Stimulated activated CD4-positive, alpha-beta T cell treated with anti-CD3 and anti-CD28 coated beads, Interleukin-4, amount 100 ng/mL, for 1 hour (primary cell): ENCODE measurements around the gene PPP1R3A.

Experiments
- DNase-seq: peaks from one replicate; pipeline ENCODE4 v3.0.0-alpha.2; 2020

PPP1R3A gene

DNA sequence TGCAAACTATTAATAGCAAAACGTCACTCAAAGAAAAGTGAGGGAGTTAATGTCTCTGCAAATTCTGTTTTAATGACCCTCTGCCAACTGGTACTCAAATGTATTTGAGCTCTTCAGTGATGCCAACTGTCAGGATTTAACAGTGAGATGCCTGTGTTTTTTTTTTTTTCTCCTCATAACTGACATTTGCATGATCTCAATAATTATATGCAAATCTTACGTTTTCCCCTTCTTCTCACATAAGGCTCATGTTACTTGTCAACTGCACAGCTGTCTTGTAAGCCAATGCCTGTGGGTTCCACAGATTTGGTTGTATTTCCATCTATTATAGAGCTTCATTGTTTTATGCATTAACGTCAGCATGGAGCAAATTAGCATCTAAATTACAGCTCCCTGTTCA is 38.2 kb downstream of the PPP1R3A start:
- no peak for DNase-seq

DNA sequence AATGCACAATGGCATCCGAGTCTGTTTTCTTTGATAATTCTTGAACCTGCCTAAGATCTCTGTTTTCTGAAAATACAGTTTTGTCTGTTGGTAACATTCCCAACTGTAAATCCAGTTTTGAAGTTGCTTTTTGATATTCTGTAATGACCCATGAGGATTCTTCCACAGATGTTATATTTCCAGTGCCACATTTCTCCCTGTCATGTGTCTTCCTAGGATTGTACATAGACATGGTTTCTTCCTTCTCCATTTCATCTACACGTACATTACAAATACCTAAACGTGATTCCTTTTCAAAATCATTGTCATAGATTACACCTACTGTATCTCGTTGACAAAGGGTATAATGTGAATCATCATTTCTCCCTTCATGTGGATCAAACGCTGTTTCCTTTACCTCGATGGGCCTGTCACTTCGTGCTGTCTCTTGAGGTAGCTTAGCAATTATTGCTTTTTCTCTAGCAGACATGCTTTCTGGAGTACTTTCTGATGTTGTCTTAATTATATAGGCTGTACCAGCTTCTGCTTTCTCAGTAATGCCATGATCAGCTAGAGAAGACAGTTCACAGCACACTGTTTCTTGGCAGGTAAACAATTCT is 40.3 kb downstream of the PPP1R3A start:
- DNase-seq, result no peak

DNA sequence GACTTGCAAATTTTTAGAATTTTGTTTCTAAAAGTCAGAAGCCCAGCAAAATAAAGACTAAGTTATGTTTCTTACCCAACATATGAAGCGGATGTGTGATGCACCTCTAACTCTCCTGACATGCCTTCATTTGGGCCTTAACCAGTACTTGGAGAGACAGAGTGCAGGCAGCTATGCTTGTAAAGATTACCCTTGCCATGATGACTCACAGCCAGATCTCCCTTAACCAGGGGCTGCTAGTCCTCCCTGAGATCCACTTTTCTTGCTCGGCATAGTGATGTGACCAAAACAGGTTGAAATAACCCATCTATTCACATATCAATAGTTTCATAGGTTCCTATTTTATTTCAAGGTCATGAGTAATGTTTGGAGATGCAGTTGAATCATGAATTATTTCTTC is 43.6 kb downstream of the PPP1R3A start:
- DNase-seq, result no peak

DNA sequence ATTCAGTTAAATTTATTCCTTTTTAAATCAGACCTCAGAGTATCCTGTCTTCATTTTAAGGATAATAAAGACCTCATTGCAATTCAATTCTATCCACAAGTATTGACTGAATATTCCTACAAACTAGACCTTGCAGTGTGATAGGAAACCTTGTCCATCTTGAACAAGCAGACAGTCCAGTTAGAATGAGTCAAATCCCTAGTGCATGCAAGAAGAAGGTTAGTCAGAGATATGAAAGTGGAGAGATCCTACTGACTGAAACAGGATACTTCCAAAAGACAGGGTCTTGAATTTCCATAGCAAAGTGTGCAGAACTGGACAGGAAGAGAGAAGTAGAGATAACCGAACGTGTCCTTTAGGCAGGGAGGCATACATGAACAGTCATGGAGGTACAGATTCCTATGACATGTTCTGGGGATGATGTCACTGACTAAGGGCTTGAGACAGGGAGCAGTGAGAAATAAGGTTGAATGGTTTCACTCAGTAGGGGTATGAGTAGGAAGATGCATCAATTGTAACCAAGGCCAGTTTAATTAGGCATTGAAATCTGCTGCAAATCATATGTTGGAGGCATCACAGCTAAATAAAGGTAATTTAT is 45.2 kb downstream of the PPP1R3A start:
- DNase-seq, result no peak

DNA sequence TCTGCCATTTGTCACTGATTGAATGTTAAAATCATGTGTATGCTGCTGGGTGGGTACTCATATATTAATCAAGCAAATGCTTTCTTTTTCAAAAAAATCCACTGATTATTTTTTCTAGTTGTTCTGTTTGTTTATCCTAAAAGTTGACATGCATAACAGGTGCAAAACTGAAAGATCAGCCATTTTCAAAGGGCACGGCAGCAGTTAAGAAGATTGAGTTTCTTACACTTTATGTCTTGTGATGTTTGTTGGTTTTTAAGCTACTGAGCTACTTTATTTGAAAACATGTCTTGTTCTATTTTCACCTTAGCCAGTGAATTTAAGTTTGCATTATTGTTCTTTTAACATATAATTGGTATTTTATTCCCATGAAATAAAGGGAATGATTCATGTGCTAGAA is 45.8 kb downstream of the PPP1R3A start:
- DNase-seq, result no peak

DNA sequence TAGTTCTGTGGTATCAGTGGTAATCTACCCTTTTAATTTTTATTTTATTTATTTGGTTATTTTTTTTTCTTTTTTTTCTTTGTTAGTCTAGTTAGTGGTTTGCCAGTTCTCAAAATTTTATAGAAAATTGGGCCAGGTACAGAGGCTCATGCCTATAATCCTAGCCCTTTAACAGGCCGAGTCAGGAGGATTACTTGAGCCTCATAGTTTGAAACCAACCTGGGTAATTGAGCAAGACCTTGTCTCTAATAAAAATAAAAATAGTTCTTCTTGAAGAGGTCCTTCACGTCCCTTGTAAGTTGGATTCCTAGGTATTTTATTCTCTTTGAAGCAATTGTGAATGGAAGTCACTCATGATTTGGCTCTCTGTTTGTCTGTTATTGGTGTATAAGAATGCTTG is 51.5 kb downstream of the PPP1R3A start:
- no peak for DNase-seq

DNA sequence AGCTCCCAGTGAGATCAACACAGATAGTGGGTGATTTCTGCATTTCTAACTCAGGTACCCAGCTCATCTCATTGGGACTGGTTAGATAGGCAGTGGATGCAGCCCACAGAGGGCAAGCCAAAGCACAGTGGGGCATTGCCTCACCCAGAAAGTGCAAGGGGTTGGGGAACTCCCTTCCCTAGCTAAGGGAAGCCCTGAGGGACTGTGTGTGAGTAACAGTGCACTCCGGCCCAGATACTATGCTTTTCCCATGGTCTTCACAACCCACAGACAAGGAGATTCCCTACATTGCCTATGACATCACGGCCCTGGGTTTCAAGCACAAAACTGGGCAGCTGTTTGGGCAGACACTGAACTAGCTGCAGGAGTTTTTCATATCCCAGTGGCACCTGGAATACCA is 62.8 kb downstream of the PPP1R3A start:
- no peak for DNase-seq

GRCh38 chr7:113840954-113841353 is 77.9 kb downstream of the PPP1R3A start:
- no peak for DNase-seq

DNA sequence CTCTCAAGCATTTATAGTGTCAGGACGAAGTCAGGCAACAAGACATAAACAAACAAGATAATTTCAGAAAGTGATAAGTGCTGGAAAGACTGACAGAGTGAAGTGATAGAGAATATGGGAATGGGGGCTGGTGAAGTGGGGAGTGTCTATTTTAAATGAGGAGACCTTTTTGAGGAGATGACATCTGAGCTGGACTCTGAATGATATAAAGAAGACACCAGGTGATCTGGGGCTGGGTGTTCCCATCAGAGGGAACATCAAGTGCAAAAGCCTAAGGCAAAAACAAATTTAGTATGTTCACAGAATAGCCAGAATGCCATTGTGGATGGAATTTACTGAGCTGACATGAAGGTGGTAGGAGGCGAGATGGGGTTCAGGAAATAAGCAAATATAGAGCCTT is 83.4 kb downstream of the PPP1R3A start:
- DNase-seq, result no peak

DNA sequence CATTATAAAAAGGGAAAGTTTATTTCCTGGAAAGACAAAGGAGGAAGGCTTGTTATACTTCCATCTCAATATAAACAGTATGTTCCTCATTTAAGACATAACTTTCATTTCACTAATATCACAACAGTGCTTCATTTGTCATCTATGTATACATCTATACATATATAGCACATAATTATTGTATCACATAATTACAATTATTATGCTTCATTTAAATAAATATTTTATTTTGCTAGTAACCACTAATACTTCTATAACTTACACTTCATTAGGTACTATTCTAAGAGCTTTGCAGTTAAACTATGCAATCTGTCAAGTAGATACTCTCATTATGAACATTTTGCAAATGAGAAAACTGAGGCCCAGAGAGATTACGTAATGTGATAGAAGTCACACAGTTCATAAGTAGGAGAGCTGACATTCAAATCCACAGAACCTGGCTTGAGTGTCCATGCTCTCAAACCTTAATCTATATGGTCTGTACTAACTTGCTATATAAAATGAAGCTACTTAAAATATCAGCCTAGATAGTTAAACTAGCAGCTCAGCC is 86.5 kb downstream of the PPP1R3A start:
- DNase-seq, result no peak

DNA sequence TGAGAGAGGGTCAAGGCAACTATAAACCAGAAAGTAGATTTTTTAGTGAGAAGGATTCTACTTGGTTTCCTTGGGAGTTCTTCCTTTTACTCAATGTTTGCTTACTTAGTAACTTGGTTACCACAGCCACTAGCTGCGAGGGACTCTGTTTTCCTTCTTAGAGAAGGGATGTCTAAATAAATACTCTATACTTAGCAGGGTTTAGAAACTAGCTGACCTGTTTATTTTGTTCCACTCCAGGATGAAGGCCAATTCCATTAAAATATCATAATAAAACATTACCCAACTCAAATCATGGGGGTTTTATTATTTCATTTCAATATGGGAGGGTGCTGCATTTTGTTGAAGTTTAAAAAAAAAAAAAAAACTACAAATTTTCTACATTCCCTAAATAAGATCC is 87.3 kb downstream of the PPP1R3A start:
- DNase-seq, result no peak

DNA sequence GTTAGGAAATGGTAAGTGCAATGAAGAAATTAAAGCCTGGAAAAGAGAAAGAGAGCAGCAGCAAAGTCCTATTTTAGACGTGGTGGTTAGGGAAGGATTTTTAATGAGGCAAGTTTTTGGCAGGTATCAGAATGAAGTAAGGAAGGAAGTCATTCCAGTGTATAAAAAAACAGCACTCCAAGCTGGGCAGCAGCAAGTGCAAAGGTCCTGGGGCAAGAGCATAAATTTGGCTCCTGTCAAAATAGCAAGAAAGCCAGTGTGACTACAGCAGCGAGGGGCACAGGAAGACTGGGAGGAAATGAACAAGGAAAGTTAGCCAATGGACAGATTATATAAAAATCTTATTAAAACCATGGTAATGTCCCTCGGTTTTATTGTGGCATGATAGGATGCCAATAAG is 90.2 kb downstream of the PPP1R3A start:
- DNase-seq, result no peak
